GM12872 (cell line): ENCODE measurements around the gene SLC39A9.

ENCODE experiments used
- CTCF ChIP-seq: IDR thresholded peaks from 3 replicates; pipeline ENCODE4 v1.5.1; 2011; ENCODE audit warnings: low read depth, mild to moderate bottlenecking, low read length, moderate library complexity; ENCODE audit not compliant: insufficient read depth

SLC39A9 gene

GRCh38 chr14:69487771-69488170 lies 89.3 kb downstream of the SLC39A9 start:
- no peak for TF ChIP-seq CTCF

- TF ChIP-seq CTCF: no peak
These were observed 91.0 kb downstream of the SLC39A9 start for GRCh38 chr14:69489495-69489894.

GRCh38 chr14:69490219-69490918 lies 91.9 kb downstream of the SLC39A9 start:
- TF ChIP-seq CTCF: no peak

GRCh38 chr14:69491193-69491592 lies 92.7 kb downstream of the SLC39A9 start:
- TF ChIP-seq CTCF: no peak

GRCh38 chr14:69493038-69493437 lies 94.5 kb downstream of the SLC39A9 start:
- no peak for TF ChIP-seq CTCF

GRCh38 chr14:69493791-69494190 lies 95.3 kb downstream of the SLC39A9 start:
- no peak for TF ChIP-seq CTCF

- no peak for TF ChIP-seq CTCF
These were observed 96.9 kb downstream of the SLC39A9 start for GRCh38 chr14:69495341-69495921.
